GM06990 (cell line): ENCODE data around the gene PRX.

Source experiments
- DNase-seq: peaks from one replicate; pipeline ENCODE4 v3.0.0-alpha.2; 2011; ENCODE audit not compliant: insufficient read length; ENCODE audit errors: extremely low read depth
- H3K27me3 ChIP-seq: replicated peaks from 2 replicates; pipeline ENCODE4 v1.6.0; 2011; ENCODE audit warnings: low read length; ENCODE audit not compliant: control insufficient read depth, insufficient read depth
- H3K36me3 ChIP-seq: 2 replicates; pipeline ENCODE4 v1.5.1; 2011; ENCODE audit warnings: low read length; ENCODE audit not compliant: control insufficient read depth, insufficient read depth
- H3K4me3 ChIP-seq: replicated peaks from 2 replicates; pipeline ENCODE4 v1.5.1; 2011; ENCODE audit warnings: low read depth, mild to moderate bottlenecking, control low read depth, low read length
- CTCF ChIP-seq: IDR thresholded peaks from 2 replicates; pipeline ENCODE4 v1.5.1; 2011; ENCODE audit warnings: low read length, control low read depth, mild to moderate bottlenecking, inconsistent platforms; ENCODE audit not compliant: insufficient read depth, poor library complexity, severe bottlenecking

The PRX gene

GRCh38 chr19:40365613-40366401 lies 47.4 kb downstream of the PRX start:
- H3K4me3 ChIP-seq = peak overlapping the region; percentile 57
- DNase-seq = peak; percentile 88

GRCh38 chr19:40365010-40365409 lies 48.2 kb downstream of the PRX start:
- H3K4me3 ChIP-seq = no peak overlapping the region
- no peak for DNase-seq

More at GRCh38 chr19:40365613-40366401, 47.4 kb downstream of the PRX start:
- Histone ChIP-seq H3K36me3 (peaks cover 11% of the 10 kb centered on the region), H3K27me3 (no peaks in the 10 kb centered on the region)
- TF ChIP-seq CTCF = no peak

GRCh38 chr19:40363069-40363468 lies 50.1 kb downstream of the PRX start:
- DNase-seq = no peak
- peaks cover 8% of the 10 kb centered on the region for H3K36me3 ChIP-seq
- no peaks in the 10 kb centered on the region for H3K27me3 ChIP-seq
- no peak overlapping the region for H3K4me3 ChIP-seq
- no peak for TF ChIP-seq CTCF

More at GRCh38 chr19:40365010-40365409, 48.2 kb downstream of the PRX start:
- Histone ChIP-seq H3K27me3 (no peaks in the 10 kb centered on the region), H3K36me3 (peaks cover 9% of the 10 kb centered on the region)
- TF ChIP-seq CTCF = no peak

GRCh38 chr19:40362160-40362559 lies 51.0 kb downstream of the PRX start:
- Histone ChIP-seq H3K27me3 (no peaks in the 10 kb centered on the region), H3K4me3 (no peak overlapping the region), H3K36me3 (peaks cover 5% of the 10 kb centered on the region)
- no peak for TF ChIP-seq CTCF
- DNase-seq = no peak

- H3K36me3 ChIP-seq = no peaks in the 10 kb centered on the region
- TF ChIP-seq CTCF = no peak
- DNase-seq = no peak
- no peaks in the 10 kb centered on the region for H3K27me3 ChIP-seq
- H3K4me3 ChIP-seq = no peak overlapping the region
Observed at GRCh38 chr19:40360708-40361241, 52.4 kb downstream of the PRX start.
